Nucleus accumbens (tissue), 56 donors: ENCODE results near the gene ACADS.

Experiments
- DNase-seq, 56 donors: peaks; one replicate each; lab custom pipeline; 2025; lab: John Stamatoyannopoulos, UW

ACADS gene

GRCh38 chr12:120699553-120699952 is 26.1 kb upstream of the ACADS start:
- DNase-seq, result no peak

- DNase-seq, result peak in 1 of 56 donors; percentile 12
Observed at GRCh38 chr12:120700886-120701285, 24.7 kb upstream of the ACADS start.

GRCh38 chr12:120702637-120703036 is 23.0 kb upstream of the ACADS start:
- DNase-seq, result no peak

- no peak for DNase-seq
Observed at GRCh38 chr12:120703311-120703942, 22.2 kb upstream of the ACADS start.

- DNase-seq, result no peak
Observed at GRCh38 chr12:120705618-120706017, 20.0 kb upstream of the ACADS start.

- DNase-seq, result no peak
Observed at GRCh38 chr12:120706029-120706428, 19.6 kb upstream of the ACADS start.

GRCh38 chr12:120708651-120709050 is 17.0 kb upstream of the ACADS start:
- DNase-seq, result no peak

GRCh38 chr12:120710031-120710804 is 15.4 kb upstream of the ACADS start, which contains the start of gene UNC119B:
UNC119B (plus strand) TSS chr12:120710458; CDS start chr12:120710475, 17 bp downstream.
- DNase-seq, result peak in 51 of 56 donors; percentile 18 to 81 (median 61)

- DNase-seq, result peak in 15 of 56 donors; percentile 5 to 44 (median 20)
Observed at GRCh38 chr12:120710805-120711296, 14.8 kb upstream of the ACADS start.

- peak in 1 of 56 donors; percentile 4 for DNase-seq
Observed at GRCh38 chr12:120711411-120711810, 14.2 kb upstream of the ACADS start.

GRCh38 chr12:120712610-120713009 is 13.0 kb upstream of the ACADS start:
- no peak for DNase-seq

GRCh38 chr12:120713861-120714482 is 11.7 kb upstream of the ACADS start:
- DNase-seq, result peak in 46 of 56 donors; percentile 4 to 83 (median 44)

- no peak for DNase-seq
Observed at GRCh38 chr12:120718055-120718454, 7.6 kb upstream of the ACADS start.

GRCh38 chr12:120719072-120719471 is 6.6 kb upstream of the ACADS start:
- DNase-seq, result no peak

- no peak for DNase-seq
Observed at GRCh38 chr12:120719496-120720233, 6.0 kb upstream of the ACADS start.

- peak in 35 of 56 donors; percentile 6 to 73 (median 32) for DNase-seq
Observed at GRCh38 chr12:120720234-120720986, 5.2 kb upstream of the ACADS start.

GRCh38 chr12:120720987-120721801 is 4.4 kb upstream of the ACADS start:
- DNase-seq, result peak in 1 of 56 donors; percentile 4

- DNase-seq, result no peak
Observed at GRCh38 chr12:120721866-120722265, 3.8 kb upstream of the ACADS start.

GRCh38 chr12:120722784-120723183 is 2.8 kb upstream of the ACADS start:
- no peak for DNase-seq
